SK-N-MC (cell line): Measurements from ENCODE around the gene MAPT.

Experiments
- EZH2 ChIP-seq: fragments of 200-600 bp; sonication (generic); IDR thresholded peaks from one replicate; pipeline ENCODE4 v1.6.1; 2017; ENCODE audit warnings: antibody characterized with exemption
- POLR2AphosphoS5 ChIP-seq: IDR thresholded peaks from 2 replicates; pipeline ENCODE4 v1.6.1; 2012; ENCODE audit warnings: mild to moderate bottlenecking, low read depth, low read length, borderline replicate concordance

GRCh38 chr17:45900136-45900535 lies 5.8 kb downstream of the MAPT start:
- TF ChIP-seq POLR2AphosphoS5: no peak
- no peak for TF ChIP-seq EZH2
